ENCODE results near the gene FBXO8. TPM values are rescaled to one million over a fixed set of nuclear protein-coding genes. Genes with fewer than 3 reads are reported as not detected.

The FBXO8 gene, protein sequence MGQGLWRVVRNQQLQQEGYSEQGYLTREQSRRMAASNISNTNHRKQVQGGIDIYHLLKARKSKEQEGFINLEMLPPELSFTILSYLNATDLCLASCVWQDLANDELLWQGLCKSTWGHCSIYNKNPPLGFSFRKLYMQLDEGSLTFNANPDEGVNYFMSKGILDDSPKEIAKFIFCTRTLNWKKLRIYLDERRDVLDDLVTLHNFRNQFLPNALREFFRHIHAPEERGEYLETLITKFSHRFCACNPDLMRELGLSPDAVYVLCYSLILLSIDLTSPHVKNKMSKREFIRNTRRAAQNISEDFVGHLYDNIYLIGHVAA
- 7.4 and 9.5 TPM in 2 replicates for total RNA-seq (2014; rRNA removed; shearing (Covaris generic))

GRCh38 chr4:174283507-174284471 lies at the start of gene FBXO8, which contains the start of gene CEP44:
Gene FBXO8, minus strand, starts transcription at chr4:174283667. Its CDS starts 20,575 bp downstream, at chr4:174263092.
Gene CEP44, plus strand, starts transcription at chr4:174283911. Its CDS starts 15,211 bp downstream, at chr4:174299122.

Other genes starting within 250 kb of the FBXO8 start
- 8.8 and 12.0 TPM in 2 replicates for gene CEP44, start 244 bp upstream of the FBXO8 start, total RNA-seq (2014; rRNA removed; shearing (Covaris generic))
- not detected in 2 replicates for gene HPGD, start 238.8 kb upstream of the FBXO8 start, total RNA-seq (2014; rRNA removed; shearing (Covaris generic))